Activated CD4-positive, alpha-beta T cell treated with anti-CD3 and anti-CD28 coated beads, Interleukin-2, amount 10 ng/mL, durations not matched to agents 7 days and 5 days (primary cell): Measurements from ENCODE around the gene ACKR1. TPM values are rescaled to one million over a fixed set of nuclear protein-coding genes. Genes with fewer than 3 reads are reported as not detected.

Experiments used
- CTCF ChIA-PET: fragments of 350-600 bp; sonication (Branson Sonifier 250); formaldehyde crosslinking; loops from one replicate; lab custom pipeline; 2021; ENCODE audit warnings: antibody characterized with exemption; lab: Charles Lee
- POLR2A ChIA-PET: fragments of 350-600 bp; sonication (Branson Sonifier 250); formaldehyde crosslinking; loops from one replicate; lab custom pipeline; 2021; ENCODE audit warnings: antibody characterized with exemption; lab: Charles Lee
- DNase-seq: peaks from one replicate; pipeline ENCODE4 v3.0.0-alpha.2; 2020
- H3K27ac Mint-ChIP-seq: one replicate; pipeline ENCODE4 v1.8.0; 2021; ENCODE audit warnings: mild to moderate bottlenecking, moderate library complexity, mixed read lengths
- H3K27me3 Mint-ChIP-seq: one replicate; pipeline ENCODE4 v1.8.0; 2021; ENCODE audit warnings: mixed read lengths
- H3K36me3 Mint-ChIP-seq: one replicate; pipeline ENCODE4 v1.8.0; 2021; ENCODE audit warnings: low read depth, mixed read lengths
- H3K4me1 Mint-ChIP-seq: one replicate; pipeline ENCODE4 v1.8.0; 2021; ENCODE audit warnings: mixed read lengths
- H3K4me3 Mint-ChIP-seq: one replicate; pipeline ENCODE4 v1.8.0; 2021; ENCODE audit warnings: mild to moderate bottlenecking, moderate library complexity, mixed read lengths
- H3K9me3 Mint-ChIP-seq: one replicate; pipeline ENCODE4 v1.8.0; 2021; ENCODE audit warnings: mixed read lengths
- total RNA-seq, 2 experiments: library from RNA; stranded (reverse); gene quantifications; one replicate each; pipeline ENCODE4 v1.2.3, GENCODE V29; 2021

The ACKR1 gene
- total RNA-seq: not detected

- Mint-ChIP-seq H3K36me3 (no peaks in the 10 kb centered on the region), H3K4me1 (no peaks in the 10 kb centered on the region), H3K4me3 (no peak within 1 kb of the TSS), H3K9me3 (no peaks in the 10 kb centered on the region), H3K27ac (no peak within 1 kb of the TSS), H3K27me3 (peaks cover 38% of the 10 kb centered on the region)
- no peak for DNase-seq
- ChIA-PET CTCF (interaction anchor here (1.2 kb wide), 1 partner anchor 10 kb away, joined by 4 read pairs; no protein-coding TSS in a partner anchor), POLR2A (no interaction called here)
Measured at GRCh38 chr1:159204161-159205141, at the start of gene ACKR1. TSS of gene ACKR1 (plus strand) at chr1:159204875. CDS start at chr1:159204960, 85 bp downstream.

- H3K27ac Mint-ChIP-seq: no peak overlapping the region
- peak; percentile 62 for DNase-seq
- no peaks in the 10 kb centered on the region for H3K36me3 Mint-ChIP-seq
- no peak overlapping the region for H3K4me3 Mint-ChIP-seq
- CTCF ChIA-PET: interaction anchor here (0.7 kb wide), 1 partner anchor 992 kb away, joined by 3 read pairs; no protein-coding TSS in a partner anchor
- peaks cover 4% of the 10 kb centered on the region for H3K4me1 Mint-ChIP-seq
- POLR2A ChIA-PET: no interaction called here
- H3K27me3 Mint-ChIP-seq: peaks cover 53% of the 10 kb centered on the region
- H3K9me3 Mint-ChIP-seq: no peaks in the 10 kb centered on the region
Measured at GRCh38 chr1:159161001-159161718, 43.5 kb upstream of the ACKR1 start.

DNA sequence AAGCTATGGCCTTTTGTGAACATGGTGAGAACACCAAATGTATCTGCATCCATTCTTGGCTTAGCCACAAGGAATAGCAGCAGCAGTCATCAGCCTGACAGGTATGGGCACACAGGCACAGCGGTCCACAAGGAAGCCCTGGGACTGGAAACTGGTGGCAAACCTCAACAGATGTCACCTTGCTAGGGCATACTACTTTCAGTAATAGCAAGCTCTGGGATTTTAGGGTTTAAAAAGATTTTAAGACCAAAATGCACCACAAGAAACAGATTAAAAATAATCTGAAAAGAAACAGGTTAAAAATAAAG is 43.0 kb upstream of the ACKR1 start:
- H3K36me3 Mint-ChIP-seq: no peaks in the 10 kb centered on the region
- CTCF ChIA-PET: no interaction called here
- no peak for DNase-seq
- POLR2A ChIA-PET: no interaction called here
- peaks cover 4% of the 10 kb centered on the region for H3K4me1 Mint-ChIP-seq
- H3K9me3 Mint-ChIP-seq: no peaks in the 10 kb centered on the region
- H3K27me3 Mint-ChIP-seq: peaks cover 51% of the 10 kb centered on the region
- no peak overlapping the region for H3K27ac Mint-ChIP-seq
- no peak overlapping the region for H3K4me3 Mint-ChIP-seq

- ChIA-PET CTCF (interaction anchor here (0.6 kb wide), 1 partner anchor 1053 kb away, joined by 4 read pairs; no protein-coding TSS in a partner anchor), POLR2A (no interaction called here)
- Mint-ChIP-seq H3K4me1 (peaks cover 4% of the 10 kb centered on the region), H3K4me3 (no peak overlapping the region), H3K9me3 (no peaks in the 10 kb centered on the region), H3K27ac (no peak overlapping the region), H3K27me3 (peaks cover 48% of the 10 kb centered on the region), H3K36me3 (no peaks in the 10 kb centered on the region)
- DNase-seq: no peak
Measured at GRCh38 chr1:159162516-159163265, 42.0 kb upstream of the ACKR1 start.

DNA sequence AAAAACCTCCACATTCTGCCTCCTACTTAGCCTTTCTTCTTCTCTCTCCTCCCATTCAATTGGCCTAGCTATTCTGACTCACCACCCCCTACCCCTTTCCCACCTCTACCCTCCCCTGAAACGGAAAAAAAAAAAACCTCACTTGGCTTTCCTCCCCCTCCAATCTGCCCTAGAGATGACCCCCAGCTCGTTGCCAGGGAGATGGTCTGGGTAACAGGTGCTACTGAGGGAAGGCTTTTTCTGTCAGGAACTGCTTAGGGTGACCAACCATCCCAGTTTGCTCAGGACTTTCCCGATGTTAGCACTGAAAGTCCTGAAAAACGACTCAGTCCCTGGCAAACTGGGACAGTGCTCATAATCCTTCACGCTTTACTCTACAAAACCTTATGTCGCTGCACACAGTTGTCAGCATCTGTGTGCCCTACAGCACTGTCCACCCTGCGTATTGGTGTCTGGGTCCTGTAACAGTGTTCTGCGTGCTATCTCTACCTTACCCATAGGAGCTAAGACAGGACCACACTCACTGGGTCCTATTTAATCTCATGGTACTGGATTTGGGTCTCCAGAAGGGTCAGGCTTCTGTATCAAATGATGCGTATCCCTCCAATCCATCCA is 41.0 kb upstream of the ACKR1 start:
- no peaks in the 10 kb centered on the region for H3K9me3 Mint-ChIP-seq
- H3K27me3 Mint-ChIP-seq: peaks cover 56% of the 10 kb centered on the region
- H3K4me1 Mint-ChIP-seq: peaks cover 4% of the 10 kb centered on the region
- ChIA-PET POLR2A (no interaction called here), CTCF (no interaction called here)
- H3K4me3 Mint-ChIP-seq: no peak overlapping the region
- no peaks in the 10 kb centered on the region for H3K36me3 Mint-ChIP-seq
- no peak for DNase-seq
- H3K27ac Mint-ChIP-seq: no peak overlapping the region

DNA sequence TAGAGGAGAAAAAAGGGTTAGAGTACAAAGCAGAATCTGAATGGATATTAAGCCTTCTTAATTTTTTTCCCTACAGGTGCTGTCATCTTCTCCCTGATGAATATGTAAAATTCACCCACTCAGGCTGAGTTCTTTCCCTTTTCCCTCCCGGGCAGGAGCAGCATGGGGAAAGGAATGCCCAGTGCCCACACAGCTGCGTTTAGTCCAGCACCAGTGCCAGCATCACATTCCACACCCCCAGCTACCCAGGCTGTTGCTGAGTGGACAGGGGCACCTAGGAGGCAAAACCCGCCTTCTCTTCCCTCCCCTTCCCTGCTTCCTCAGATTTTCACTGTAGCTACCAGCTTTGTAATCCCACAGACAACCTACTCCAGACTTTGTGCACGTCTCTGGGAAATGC is 36.6 kb upstream of the ACKR1 start:
- no peak for DNase-seq
- POLR2A ChIA-PET: no interaction called here
- Mint-ChIP-seq H3K4me1 (peaks cover 3% of the 10 kb centered on the region), H3K36me3 (no peaks in the 10 kb centered on the region), H3K4me3 (no peak overlapping the region), H3K9me3 (no peaks in the 10 kb centered on the region), H3K27ac (no peak overlapping the region), H3K27me3 (peaks cover 67% of the 10 kb centered on the region)
- CTCF ChIA-PET: no interaction called here

DNA sequence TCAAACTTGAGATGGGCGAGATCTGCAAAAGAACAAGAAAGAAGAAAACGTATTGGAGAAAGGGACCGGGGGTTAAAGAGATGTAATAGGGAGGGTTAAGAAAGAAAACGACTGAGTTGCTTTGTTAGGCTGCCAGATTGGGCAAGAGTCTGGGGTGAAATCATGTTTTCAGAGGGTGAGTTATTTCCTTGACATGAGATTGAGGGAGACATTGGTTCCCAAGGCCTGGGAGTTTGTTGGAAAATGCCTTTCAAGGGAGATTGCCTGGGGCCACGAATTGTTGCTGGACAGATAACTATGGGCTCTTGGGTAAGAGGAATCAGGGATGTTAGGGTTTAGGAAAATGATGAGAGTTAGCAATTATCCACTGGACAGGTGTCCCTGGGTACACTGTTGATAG is 34.0 kb upstream of the ACKR1 start:
- DNase-seq: no peak
- POLR2A ChIA-PET: no interaction called here
- Mint-ChIP-seq H3K27me3 (peaks cover 72% of the 10 kb centered on the region), H3K36me3 (no peaks in the 10 kb centered on the region), H3K4me3 (no peak overlapping the region), H3K4me1 (peaks cover 3% of the 10 kb centered on the region), H3K9me3 (no peaks in the 10 kb centered on the region), H3K27ac (no peak overlapping the region)
- CTCF ChIA-PET: no interaction called here

GRCh38 chr1:159171254-159171687 is 33.4 kb upstream of the ACKR1 start, which contains the start of gene CADM3:
TSS of gene CADM3 (plus strand) at chr1:159171615. CDS start at chr1:159171766, 151 bp downstream.
- peak within 1 kb of the TSS; percentile 6 for H3K27ac Mint-ChIP-seq
- H3K9me3 Mint-ChIP-seq: no peaks in the 10 kb centered on the region
- ChIA-PET POLR2A (no interaction called here), CTCF (no interaction called here)
- no peaks in the 10 kb centered on the region for H3K36me3 Mint-ChIP-seq
- DNase-seq: no peak
- no peak within 1 kb of the TSS for H3K4me3 Mint-ChIP-seq
- peaks cover 3% of the 10 kb centered on the region for H3K4me1 Mint-ChIP-seq
- H3K27me3 Mint-ChIP-seq: peaks cover 68% of the 10 kb centered on the region

DNA sequence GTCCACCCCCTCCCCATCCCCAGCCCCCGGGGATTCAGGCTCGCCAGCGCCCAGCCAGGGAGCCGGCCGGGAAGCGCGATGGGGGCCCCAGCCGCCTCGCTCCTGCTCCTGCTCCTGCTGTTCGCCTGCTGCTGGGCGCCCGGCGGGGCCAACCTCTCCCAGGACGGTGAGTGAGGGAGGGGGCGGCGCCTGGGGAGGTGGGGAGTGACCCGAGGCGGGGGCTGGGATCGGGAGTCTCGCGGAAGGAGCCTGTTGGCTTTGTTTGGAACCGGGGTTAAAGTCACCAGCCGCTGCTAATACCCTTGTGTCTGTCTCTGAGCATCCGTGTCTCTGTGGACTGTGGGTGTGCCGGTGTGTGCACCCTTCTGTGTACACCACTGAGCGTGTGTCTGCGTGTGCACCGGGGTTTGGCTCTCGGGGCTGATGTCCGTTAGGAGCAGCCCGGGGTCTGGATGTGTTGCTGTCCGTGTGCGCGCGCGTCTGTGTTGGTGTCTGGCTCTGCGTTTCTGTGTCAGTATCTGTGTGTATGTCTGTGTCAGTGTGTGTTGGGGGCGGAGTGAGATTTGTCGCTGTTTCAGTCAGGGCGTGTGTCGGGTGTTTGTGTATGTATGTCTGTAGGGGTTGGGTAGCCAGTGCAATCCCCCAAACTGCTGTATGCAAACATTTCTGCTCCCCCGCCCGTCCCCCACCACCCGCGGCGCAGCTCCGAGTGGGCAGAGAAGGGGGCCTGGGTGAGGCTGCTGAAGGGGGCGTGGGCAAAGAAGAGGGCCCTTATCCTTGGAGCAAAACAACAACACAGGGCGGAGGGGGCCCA is 32.8 kb upstream of the ACKR1 start:
- peak overlapping the region; percentile 6 for H3K27ac Mint-ChIP-seq
- peaks cover 64% of the 10 kb centered on the region for H3K27me3 Mint-ChIP-seq
- no peak for DNase-seq
- peaks cover 3% of the 10 kb centered on the region for H3K4me1 Mint-ChIP-seq
- H3K9me3 Mint-ChIP-seq: no peaks in the 10 kb centered on the region
- POLR2A ChIA-PET: no interaction called here
- H3K36me3 Mint-ChIP-seq: no peaks in the 10 kb centered on the region
- no peak overlapping the region for H3K4me3 Mint-ChIP-seq
- CTCF ChIA-PET: no interaction called here

- Mint-ChIP-seq H3K27ac (no peak overlapping the region), H3K36me3 (no peaks in the 10 kb centered on the region), H3K4me3 (no peak overlapping the region), H3K27me3 (peaks cover 62% of the 10 kb centered on the region), H3K4me1 (peaks cover 3% of the 10 kb centered on the region), H3K9me3 (no peaks in the 10 kb centered on the region)
- POLR2A ChIA-PET: no interaction called here
- no peak for DNase-seq
- CTCF ChIA-PET: no interaction called here
Measured at GRCh38 chr1:159172614-159173291, 31.9 kb upstream of the ACKR1 start.

DNA sequence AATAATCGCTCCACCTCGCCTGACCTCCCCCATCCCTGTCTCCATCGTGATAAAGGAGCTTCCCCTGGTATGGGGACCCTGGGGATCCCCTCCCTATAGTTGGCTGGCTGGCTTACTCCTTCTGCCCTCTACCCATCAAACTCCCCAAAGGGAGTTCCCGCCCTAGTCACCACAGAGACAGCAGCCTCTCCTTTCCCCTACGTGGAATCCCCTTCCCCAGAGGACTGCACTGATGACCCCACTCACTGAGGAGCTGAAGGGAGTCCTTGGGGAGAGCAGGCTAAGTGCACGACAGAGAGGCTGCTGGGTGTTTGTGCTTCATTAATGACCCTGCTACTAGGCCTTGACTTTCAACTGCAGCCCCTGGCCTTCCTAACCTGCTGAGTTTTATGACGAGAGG is 31.4 kb upstream of the ACKR1 start:
- H3K4me1 Mint-ChIP-seq: peaks cover 3% of the 10 kb centered on the region
- no peak overlapping the region for H3K27ac Mint-ChIP-seq
- CTCF ChIA-PET: no interaction called here
- POLR2A ChIA-PET: no interaction called here
- no peak overlapping the region for H3K4me3 Mint-ChIP-seq
- no peak for DNase-seq
- peaks cover 57% of the 10 kb centered on the region for H3K27me3 Mint-ChIP-seq
- no peaks in the 10 kb centered on the region for H3K36me3 Mint-ChIP-seq
- H3K9me3 Mint-ChIP-seq: no peaks in the 10 kb centered on the region
